HepG2 (cell line): ENCODE measurements around the gene P2RX5. TPM values are rescaled to one million over a fixed set of nuclear protein-coding genes. Genes with fewer than 3 reads are reported as not detected.
A peak's percentile ranks its signal among the peaks of the same experiment; 100 is the strongest.

Source experiments
- AFF4 ChIP-seq: sonication (generic); formaldehyde crosslinking; IDR thresholded peaks from 2 replicates; pipeline ENCODE4 v1.4.0; 2020; ENCODE audit warnings: missing genetic modification reagents
- CENPBD1 ChIP-seq: sonication (generic); formaldehyde crosslinking; IDR thresholded peaks from 2 replicates; pipeline ENCODE4 v1.8.0; 2022; ENCODE audit warnings: missing genetic modification reagents, low read depth, mild to moderate bottlenecking, borderline replicate concordance
- ELF1 ChIP-seq: sonication (generic); formaldehyde crosslinking; IDR thresholded peaks from 2 replicates; pipeline ENCODE4 v1.4.0; 2020; ENCODE audit warnings: missing genetic modification reagents
- HNF1B ChIP-seq: sonication (generic); formaldehyde crosslinking; IDR thresholded peaks from 2 replicates; pipeline ENCODE4 v1.5.1; 2020; ENCODE audit warnings: mild to moderate bottlenecking, moderate library complexity, missing genetic modification reagents
- HOXA3 ChIP-seq: sonication (generic); formaldehyde crosslinking; IDR thresholded peaks from 2 replicates; pipeline ENCODE4 v1.5.0; 2020; ENCODE audit warnings: missing genetic modification reagents
- IKZF4 ChIP-seq: sonication (generic); formaldehyde crosslinking; IDR thresholded peaks from 2 replicates; pipeline ENCODE4 v1.5.1; 2020; ENCODE audit warnings: borderline replicate concordance, mild to moderate bottlenecking, low read depth, missing genetic modification reagents; ENCODE audit errors: not compliant biosample characterization
- MXD1 ChIP-seq: sonication (generic); formaldehyde crosslinking; IDR thresholded peaks from 2 replicates; pipeline ENCODE4 v1.4.0; 2020; ENCODE audit warnings: mild to moderate bottlenecking, missing genetic modification reagents
- MXI1 ChIP-seq: IDR thresholded peaks from 3 replicates; pipeline ENCODE4 v1.6.1; 2012; ENCODE audit warnings: low read depth, low read length, inconsistent platforms, borderline replicate concordance
- NFIB ChIP-seq: sonication (generic); formaldehyde crosslinking; IDR thresholded peaks from 2 replicates; pipeline ENCODE4 v1.9.0; 2021; ENCODE audit warnings: missing genetic modification reagents, mild to moderate bottlenecking, borderline replicate concordance
- REL ChIP-seq: sonication (generic); formaldehyde crosslinking; conservative IDR thresholded peaks from 2 replicates; pipeline ENCODE4 v1.8.0; 2022; ENCODE audit warnings: mild to moderate bottlenecking, missing genetic modification reagents, moderate library complexity
- TBX2 ChIP-seq: sonication (generic); formaldehyde crosslinking; IDR thresholded peaks from 2 replicates; pipeline ENCODE4 v1.5.0; 2020; ENCODE audit warnings: missing genetic modification reagents, mild to moderate bottlenecking, borderline replicate concordance
- ZNF317 ChIP-seq: sonication (generic); formaldehyde crosslinking; IDR thresholded peaks from 2 replicates; pipeline ENCODE4 v1.5.0; 2020; ENCODE audit warnings: mild to moderate bottlenecking, missing genetic modification reagents
- ZNF768 ChIP-seq: sonication (generic); formaldehyde crosslinking; IDR thresholded peaks from 2 replicates; pipeline ENCODE4 v1.4.0; 2020; ENCODE audit warnings: missing genetic modification reagents
- ZNF839 ChIP-seq: sonication (generic); formaldehyde crosslinking; IDR thresholded peaks from 2 replicates; pipeline ENCODE4 v1.4.0; 2020; ENCODE audit warnings: missing genetic modification reagents, mild to moderate bottlenecking, borderline replicate concordance
- ZNF883 ChIP-seq: sonication (generic); formaldehyde crosslinking; IDR thresholded peaks from 2 replicates; pipeline ENCODE4 v1.5.1; 2020; ENCODE audit warnings: mild to moderate bottlenecking, missing genetic modification reagents; ENCODE audit errors: not compliant biosample characterization
- polyA plus RNA-seq, 8 experiments: library from polyadenylated mRNA; depleted of rRNA in 3 of 8; stranded (reverse) in 7 of 8; unstranded in 1 of 8; fragments of >200 nt; fragmentation: Illumina TruSeq in 4 of 8; extraction: Trizol in 4 of 8; gene quantifications; 2 replicates each; pipeline versions ENCODE4 v1.2.1 to v1.2.3, GENCODE V29; 2011 to 2016; ENCODE audit warnings: low read depth in 4 of 8, missing spikeins in 1 of 8, mixed read lengths in 1 of 8; ENCODE audit not compliant: insufficient read depth in 1 of 8
- total RNA-seq, 5 experiments: library from RNA; depleted of rRNA; stranded (reverse); fragments of >200 nt; fragmentation: Illumina TruSeq; extraction: Trizol; gene quantifications; 2 replicates each; pipeline ENCODE4 v1.2.3, GENCODE V29; 2016; ENCODE audit warnings: low read depth in 1 of 5

The P2RX5 gene
- total and polyA plus RNA-seq, 2 of the 13 experiments (the other 11 are each of a cell fraction or from before 2014, with no cell fraction given): 0.95 to 1.7 TPM

DNA sequence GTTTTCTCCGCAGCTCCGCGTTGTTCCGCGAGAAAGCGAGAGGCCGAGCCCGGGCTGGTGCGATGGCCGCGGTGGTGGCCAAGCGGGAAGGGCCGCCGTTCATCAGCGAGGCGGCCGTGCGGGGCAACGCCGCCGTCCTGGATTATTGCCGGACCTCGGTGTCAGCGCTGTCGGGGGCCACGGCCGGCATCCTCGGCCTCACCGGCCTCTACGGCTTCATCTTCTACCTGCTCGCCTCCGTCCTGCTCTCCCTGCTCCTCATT lies 26.9 kb downstream of the P2RX5 start (continued):
- TF ChIP-seq HNF1B: no peak
- no peak for TF ChIP-seq NFIB (CRISPR knock-in tag)
- TF ChIP-seq IKZF4 (CRISPR knock-in tag): peak; percentile 25
- TF ChIP-seq ZNF768 (CRISPR knock-in tag): no peak; the same call in 1 of the 2 replicates
- TF ChIP-seq TBX2: no peak
- no peak for TF ChIP-seq CENPBD1 (CRISPR knock-in tag)
- TF ChIP-seq MXD1 (CRISPR knock-in tag): 0 out of 2 replicates have a peak, but pooled peaks have one; percentile 39
- 0 out of 2 replicates have a peak, but pooled peaks have one; percentile 10 for TF ChIP-seq ELF1 (CRISPR knock-in tag)
- no peak for TF ChIP-seq ZNF839 (CRISPR knock-in tag)
- TF ChIP-seq ZNF883 (CRISPR knock-in tag): no peak
- no peak for TF ChIP-seq MXI1
- no peak for TF ChIP-seq HOXA3 (CRISPR knock-in tag)
- no peak for TF ChIP-seq AFF4 (CRISPR knock-in tag)
- no peak for TF ChIP-seq ZNF317 (CRISPR knock-in tag)
- no peak for TF ChIP-seq REL (CRISPR knock-in tag)
